Fibroblast of skin of right biceps (primary cell): Measurements from ENCODE around the gene SLC22A14.
"Not testable (repeated sequence)": the region's sequence is repeated elsewhere in the genome, so short reads cannot be mapped to it uniquely, and the experiment has no call there.

Experiments used
- DNase-seq: peaks from one replicate; pipeline ENCODE4 v3.0.0-alpha.2; 2013

SLC22A14 gene

GRCh38 chr3:38314112-38314763, 32.1 kb downstream of the SLC22A14 start:
- DNase-seq, result no peak

DNA sequence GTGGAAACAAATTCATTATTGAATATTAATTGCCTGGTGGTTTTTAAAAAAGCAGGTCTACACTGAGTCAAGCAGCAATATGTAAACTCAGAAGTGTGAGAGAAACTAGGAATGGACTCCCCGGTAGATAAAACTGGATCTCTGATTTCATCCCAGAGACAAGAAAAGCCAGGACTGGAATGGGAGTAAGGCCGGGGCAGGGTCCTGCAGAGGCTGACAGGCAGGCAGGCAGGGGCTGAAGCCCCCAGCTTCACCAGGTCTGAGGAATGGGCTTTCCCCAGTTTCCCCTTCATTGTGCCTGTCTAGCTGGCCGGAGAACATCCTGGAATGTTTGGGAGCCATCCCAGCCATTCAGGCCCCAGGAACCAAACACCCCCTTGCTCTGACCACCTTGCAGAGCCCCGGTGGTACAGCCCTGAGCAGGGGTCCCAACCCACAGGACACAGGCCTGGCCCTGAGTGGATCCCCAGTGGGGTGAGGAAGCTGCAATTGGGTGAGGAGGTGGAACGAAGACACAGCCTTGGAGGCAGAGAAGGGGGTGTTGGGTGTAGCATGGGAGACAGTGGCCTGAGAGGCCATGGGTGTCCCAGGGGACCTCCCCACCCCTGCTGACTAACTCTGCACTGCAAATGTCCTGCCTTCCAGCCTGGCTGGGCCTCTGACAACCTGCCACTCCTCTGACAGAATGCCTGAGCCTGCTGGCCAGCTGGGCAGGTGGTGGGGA, 32.8 kb downstream of the SLC22A14 start:
- DNase-seq, result no peak

DNA sequence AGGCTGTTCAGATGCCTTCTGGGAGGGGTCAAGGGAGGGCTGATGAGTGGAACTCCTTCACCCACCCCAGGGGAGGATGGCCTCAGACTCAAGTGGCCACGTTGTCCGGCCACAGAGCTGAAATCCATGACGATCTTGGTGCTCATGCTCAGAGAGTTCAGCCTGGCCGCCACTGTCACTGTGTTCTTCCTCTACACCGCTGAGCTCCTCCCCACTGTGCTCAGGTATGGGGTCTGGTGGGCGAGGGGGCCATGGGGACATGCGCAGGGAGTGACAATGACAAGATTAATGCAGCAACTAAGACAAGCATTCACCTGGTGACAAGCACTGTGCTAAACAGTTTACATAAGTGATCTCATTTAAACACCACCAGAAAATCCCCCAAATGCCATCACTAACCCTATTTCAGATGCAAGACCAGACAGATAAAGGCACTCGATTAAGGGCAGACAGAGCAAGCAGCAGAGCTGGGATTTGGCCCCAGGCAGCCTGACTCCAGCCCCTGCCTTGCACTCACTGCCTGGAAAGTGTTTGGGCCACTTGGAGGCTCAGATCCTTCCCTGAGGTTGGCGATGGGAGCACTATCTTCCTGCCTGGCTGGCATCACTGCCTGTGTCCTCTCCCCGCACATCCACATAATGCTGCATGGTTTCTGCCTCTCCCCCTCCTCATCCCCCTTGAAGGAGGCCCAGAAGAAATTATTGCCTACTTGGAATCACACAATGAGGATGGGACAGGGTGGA, 33.6 kb downstream of the SLC22A14 start:
- DNase-seq, result no peak

DNA sequence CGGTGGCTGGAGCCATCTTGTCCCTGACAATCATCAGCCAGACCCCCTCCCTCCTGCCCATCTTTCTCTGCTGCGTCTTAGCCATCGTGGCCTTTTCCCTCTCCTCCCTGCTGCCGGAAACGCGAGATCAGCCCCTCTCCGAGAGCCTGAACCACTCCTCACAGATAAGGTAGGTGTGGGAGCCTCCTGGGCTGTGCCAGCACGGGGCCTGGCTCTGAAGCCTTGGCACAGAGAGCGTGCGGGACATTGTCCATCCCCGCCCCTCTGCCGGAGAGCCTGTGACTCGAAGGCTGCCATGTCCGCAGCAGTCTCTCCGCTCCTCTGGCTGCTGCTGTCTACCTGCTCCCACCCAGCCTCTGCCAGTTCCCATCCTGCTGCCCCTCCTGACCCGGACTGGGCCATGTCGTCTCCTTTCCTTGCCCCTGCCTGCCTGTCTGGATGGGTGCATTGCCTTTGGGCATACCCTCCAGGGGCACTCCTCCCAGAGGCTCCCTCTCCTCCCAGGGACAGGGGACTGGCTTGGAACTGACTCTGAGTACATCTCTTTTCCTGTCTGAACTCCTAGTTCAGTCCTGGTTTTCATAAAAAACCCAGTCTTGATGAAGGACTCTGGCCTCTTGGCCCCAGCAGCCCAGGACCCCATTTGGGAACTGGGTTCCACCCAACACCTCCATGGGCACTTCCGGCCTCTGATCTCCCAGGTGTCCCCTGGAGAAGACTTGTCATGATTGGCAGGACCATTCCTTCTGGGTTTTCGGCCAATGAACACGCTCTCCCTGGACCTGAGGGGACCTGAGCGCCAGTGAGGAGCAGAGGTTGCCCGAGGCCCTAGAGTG, 34.5 kb downstream of the SLC22A14 start:
- no peak for DNase-seq

DNA sequence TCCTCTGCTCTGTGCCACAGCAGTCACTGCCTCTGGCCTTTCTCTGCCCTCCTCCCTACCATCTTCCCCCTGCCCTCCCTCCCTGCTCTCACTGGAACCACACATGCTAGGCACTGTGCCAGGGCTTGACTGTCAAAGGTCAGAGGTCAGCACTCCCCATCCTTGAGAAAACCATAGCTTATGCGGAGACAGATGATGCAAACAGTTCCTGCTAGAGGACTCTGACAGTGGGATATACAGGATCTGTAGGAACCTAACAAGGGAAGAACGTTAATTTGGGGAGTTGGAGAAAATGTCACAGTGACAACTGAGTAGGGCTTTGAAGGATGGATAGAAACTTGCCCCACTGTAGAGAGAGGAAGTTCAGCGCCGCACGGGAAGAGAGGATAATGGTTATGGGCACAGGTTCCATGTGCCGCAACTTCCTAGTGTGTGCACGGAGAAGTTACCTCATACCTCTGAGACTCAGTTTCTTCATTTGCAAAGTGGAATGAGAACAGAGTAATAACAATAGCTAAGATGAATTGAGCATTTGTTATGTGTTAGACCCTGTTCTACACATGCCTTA, 35.2 kb downstream of the SLC22A14 start:
- DNase-seq, result no peak

DNA sequence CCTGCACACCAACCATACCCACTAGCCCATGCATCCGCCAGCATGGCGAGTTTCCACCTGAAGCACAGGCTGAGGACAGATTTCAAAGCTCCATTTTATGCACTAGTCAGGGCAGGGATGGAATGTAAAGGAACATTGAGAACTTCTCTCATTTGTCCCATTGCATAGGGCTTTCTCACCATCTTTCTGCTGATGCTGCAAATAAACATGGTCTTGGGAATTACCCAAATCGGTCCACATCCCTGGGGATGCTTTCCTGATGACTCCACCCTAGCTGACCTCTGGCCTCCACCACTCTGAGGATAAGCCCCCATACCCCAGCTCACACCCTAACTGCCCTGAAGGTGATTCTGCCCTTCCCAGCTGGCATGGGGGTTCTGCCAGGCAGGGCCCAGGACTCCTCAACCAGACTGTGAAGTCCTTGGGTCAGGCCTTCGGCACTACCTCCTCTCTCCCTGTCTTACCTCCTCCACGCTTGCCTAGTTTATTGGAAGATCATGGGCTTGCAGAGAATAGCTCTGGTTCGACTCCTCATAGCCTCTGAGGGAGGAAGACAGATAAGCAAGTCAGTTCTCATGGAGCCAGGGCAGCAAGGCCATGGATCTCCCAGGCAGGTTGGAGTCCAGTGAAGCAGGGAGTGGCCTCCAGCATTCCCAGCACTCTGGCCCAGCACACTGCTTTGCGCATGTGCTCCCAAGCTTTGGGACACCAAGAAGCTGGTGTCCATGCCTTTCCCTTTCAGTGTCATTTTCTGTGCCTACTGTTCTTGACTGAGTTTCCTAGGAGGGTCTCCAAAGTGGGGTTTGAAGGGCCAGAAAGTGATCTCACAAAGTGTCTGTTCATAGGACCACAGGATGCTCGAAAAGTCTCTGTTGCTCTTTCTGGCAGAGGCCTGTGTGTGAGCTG, 36.9 kb downstream of the SLC22A14 start:
- no peak for DNase-seq

- DNase-seq, result not testable (repeated sequence)
These were observed 38.5 kb downstream of the SLC22A14 start for GRCh38 chr3:38320638-38321037.

GRCh38 chr3:38323060-38323459, 41.0 kb downstream of the SLC22A14 start:
- DNase-seq, result no peak

- DNase-seq, result no peak
These were observed 43.2 kb downstream of the SLC22A14 start for GRCh38 chr3:38325256-38325655.

GRCh38 chr3:38327335-38328009, 45.4 kb downstream of the SLC22A14 start:
- DNase-seq, result peak; percentile 79

- DNase-seq, result no peak
These were observed 49.3 kb downstream of the SLC22A14 start for GRCh38 chr3:38331257-38332022.

DNA sequence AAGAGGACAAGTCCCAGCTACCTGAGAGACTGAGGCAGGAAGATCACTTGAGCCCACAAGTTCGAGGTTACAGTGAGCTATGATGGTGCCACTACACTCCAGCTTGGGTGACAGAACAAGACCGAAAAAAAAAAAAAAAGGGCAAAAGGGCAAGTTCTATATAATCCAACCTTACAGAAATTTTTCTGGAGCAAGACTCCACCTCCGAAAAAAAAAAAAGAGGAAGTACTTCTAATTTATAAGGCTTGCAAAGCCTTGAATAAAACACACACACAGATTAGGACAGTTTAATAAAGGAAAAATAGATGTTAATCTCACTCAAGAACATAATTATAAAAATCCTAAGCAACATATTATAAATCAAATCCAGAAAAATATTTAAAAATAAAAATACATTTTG, 50.1 kb downstream of the SLC22A14 start:
- DNase-seq, result no peak

- DNase-seq, result peak; percentile 55
These were observed 52.3 kb downstream of the SLC22A14 start for GRCh38 chr3:38334142-38335055.

DNA sequence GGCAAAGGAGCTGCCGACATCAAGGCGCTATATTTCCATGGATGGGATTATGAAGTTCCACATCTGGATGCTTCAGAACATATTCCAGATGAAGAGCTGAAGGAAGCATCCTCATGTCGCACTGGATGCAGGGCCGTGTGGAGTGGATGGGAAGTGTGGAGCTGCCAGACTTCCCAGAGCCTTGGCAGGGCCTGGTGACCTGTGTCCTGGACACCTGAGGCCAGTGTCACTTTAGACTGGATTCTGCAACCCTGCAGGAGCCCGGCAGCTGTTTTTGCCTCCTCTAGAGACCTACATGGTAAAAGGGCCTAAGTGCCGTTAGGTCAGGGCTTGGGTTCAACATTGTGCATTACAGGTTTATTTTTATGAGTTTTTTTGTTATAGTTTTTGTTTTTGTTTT, 53.2 kb downstream of the SLC22A14 start:
- no peak for DNase-seq

DNA sequence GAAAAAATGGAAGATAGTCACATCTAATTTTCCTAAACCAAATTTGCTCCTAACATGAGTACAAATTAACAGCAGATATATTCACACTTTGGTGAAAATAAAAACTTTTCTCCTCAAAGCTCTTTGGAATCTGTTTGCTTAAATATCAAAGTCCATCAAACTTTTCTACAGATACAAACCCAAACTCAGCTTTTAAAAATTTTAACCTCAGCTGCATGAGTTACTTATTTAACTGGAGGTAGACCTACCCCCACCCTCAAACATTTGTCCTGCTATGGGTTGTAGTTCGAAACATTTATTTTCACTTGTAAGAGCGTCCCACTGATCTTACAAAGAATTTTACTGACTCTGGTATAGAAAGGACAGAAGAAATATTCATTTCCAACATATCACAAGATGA, 55.6 kb downstream of the SLC22A14 start:
- DNase-seq, result no peak

DNA sequence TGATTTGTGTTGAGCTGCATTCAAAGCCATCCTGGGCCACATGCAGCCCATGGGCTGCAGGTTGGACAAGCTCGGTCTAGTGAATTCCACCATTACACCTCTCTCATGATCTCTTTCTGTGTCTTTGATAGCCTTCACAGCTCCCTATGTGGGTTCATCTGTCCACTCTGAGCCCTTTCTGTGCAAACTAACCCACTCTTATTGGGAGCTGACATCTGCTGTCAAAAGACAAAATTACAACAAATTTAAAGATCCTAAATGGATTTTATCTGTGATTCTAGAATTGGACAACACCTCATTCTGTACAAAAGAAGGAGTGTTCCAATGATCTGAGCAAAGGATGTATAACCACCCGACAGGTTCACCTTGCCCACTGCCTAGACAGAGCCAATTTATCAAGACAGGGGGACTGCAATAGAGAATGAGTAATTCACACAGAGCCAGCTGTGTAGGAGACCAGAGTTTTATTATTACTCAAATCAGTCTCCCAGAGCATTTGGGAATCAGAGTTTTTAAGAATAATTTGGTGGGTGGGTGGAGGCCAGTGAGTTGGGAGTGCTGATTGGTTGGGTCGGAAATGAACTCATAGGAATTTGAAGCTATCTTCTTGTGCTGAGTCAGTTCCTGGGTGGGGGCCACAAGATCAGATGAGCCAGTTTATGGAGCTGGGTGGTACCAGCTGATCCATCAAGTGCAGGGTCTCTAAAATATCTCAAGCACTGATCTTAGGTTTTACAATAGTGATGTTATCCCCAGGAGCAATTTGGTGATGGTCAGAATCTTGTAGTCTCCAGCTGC, 61.9 kb downstream of the SLC22A14 start:
- peak; percentile 5 for DNase-seq

- no peak for DNase-seq
These were observed 63.9 kb downstream of the SLC22A14 start for GRCh38 chr3:38345879-38346586.
